HUES6 (cell line): ENCODE measurements around the gene GSG1L.
"Not testable (repeated sequence)": the region's sequence is repeated elsewhere in the genome, so short reads cannot be mapped to it uniquely, and the experiment has no call there.

Source experiments
- H3K27ac ChIP-seq: 2 replicates; pipeline ENCODE4 v1.7.0; 2013; ENCODE audit warnings: low read depth, mild to moderate bottlenecking, low read length, inconsistent platforms
- H3K27me3 ChIP-seq: 2 replicates; pipeline ENCODE4 v1.6.1; 2013; ENCODE audit warnings: low read length; ENCODE audit not compliant: control insufficient read depth, insufficient read depth
- H3K36me3 ChIP-seq: 2 replicates; pipeline ENCODE4 v1.6.1; 2013; ENCODE audit warnings: low read length; ENCODE audit not compliant: control insufficient read depth, insufficient read depth
- H3K4me1 ChIP-seq: 2 replicates; pipeline ENCODE4 v1.6.1; 2013; ENCODE audit warnings: low read length; ENCODE audit not compliant: control insufficient read depth, insufficient read depth
- H3K4me3 ChIP-seq: 2 replicates; pipeline ENCODE4 v1.5.1; 2013; ENCODE audit warnings: low read depth, low read length
- H3K9ac ChIP-seq: one replicate; pipeline ENCODE4 v1.6.1; 2013; ENCODE audit warnings: mild to moderate bottlenecking, low read length
- H3K9me3 ChIP-seq: 2 replicates; pipeline ENCODE4 v1.6.1; 2013; ENCODE audit warnings: low read depth, low read length; ENCODE audit not compliant: control insufficient read depth, insufficient read depth

The GSG1L gene

DNA sequence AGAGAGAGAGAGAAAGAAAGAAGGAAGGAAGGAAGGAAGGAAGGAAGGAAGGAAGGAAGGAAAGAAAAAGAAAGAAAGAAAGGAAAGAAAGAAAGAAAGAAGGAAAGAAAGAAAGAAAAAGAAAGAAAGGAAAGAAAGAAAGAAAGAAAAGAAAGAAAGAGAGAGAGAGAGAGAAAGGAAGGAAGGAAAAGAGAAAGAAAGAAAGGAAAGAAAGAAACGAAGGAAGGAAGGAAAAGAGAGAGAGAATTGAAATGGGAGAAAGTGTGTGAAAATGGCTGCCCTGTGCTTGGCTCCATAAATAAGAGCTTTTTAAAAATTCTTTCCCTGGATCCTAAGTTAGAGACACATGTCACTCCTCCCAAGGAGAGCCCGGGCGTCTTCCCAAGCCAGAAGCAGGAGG lies 83.8 kb downstream of the GSG1L start:
- not testable (repeated sequence) for H3K9me3 ChIP-seq, H3K27me3 ChIP-seq

GRCh38 chr16:27978876-27979275 lies 84.6 kb downstream of the GSG1L start:
- no peaks in the 10 kb centered on the region; the same call in 1 of the 2 replicates for H3K9me3 ChIP-seq
- H3K27me3 ChIP-seq = peaks cover 6% of the 10 kb centered on the region

More for the DNA sequence above, 83.8 kb downstream of the GSG1L start:
- H3K4me1 ChIP-seq, H3K27ac ChIP-seq, H3K36me3 ChIP-seq, H3K4me3 ChIP-seq, H3K9ac ChIP-seq: not testable (repeated sequence)

GRCh38 chr16:27977966-27978365 lies 85.5 kb downstream of the GSG1L start:
- Histone ChIP-seq H3K4me1 (no peaks in the 10 kb centered on the region), H3K4me3 (no peak overlapping the region), H3K9ac (no peak overlapping the region), H3K9me3 (no peaks in the 10 kb centered on the region; the same call in 1 of the 2 replicates), H3K27me3 (peaks cover 6% of the 10 kb centered on the region), H3K36me3 (no peaks in the 10 kb centered on the region), H3K27ac (no peak overlapping the region)

More at GRCh38 chr16:27978876-27979275, 84.6 kb downstream of the GSG1L start:
- no peak overlapping the region for H3K9ac ChIP-seq
- no peaks in the 10 kb centered on the region for H3K4me1 ChIP-seq
- no peak overlapping the region for H3K4me3 ChIP-seq
- H3K27ac ChIP-seq = no peak overlapping the region
- no peaks in the 10 kb centered on the region for H3K36me3 ChIP-seq

DNA sequence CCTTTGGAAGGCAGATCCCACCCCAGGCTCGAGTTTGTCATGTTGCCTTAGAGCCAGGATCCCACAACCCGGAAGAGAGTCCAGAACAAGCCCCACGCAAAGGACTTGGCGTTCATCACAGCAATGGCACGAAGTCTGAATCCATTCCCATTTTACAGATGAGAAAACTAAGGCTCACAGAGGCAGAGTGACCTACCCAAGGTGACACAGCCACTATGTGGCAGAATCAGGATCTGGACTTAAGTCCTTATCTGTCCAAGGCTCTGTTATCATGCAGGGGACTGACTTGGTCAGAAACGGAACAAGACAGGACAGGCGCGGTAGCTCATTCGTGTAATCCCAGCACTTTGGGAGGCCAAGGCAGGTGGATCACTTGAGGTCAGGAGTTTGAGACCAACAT lies 86.5 kb downstream of the GSG1L start:
- H3K27me3 ChIP-seq = peaks cover 6% of the 10 kb centered on the region
- no peak overlapping the region for H3K9ac ChIP-seq
- no peaks in the 10 kb centered on the region for H3K9me3 ChIP-seq
- no peak overlapping the region for H3K4me3 ChIP-seq
- H3K36me3 ChIP-seq = no peaks in the 10 kb centered on the region
- no peak overlapping the region for H3K27ac ChIP-seq
- 0 out of 2 replicates have a peak, but pooled peaks cover 3% of the 10 kb centered on the region for H3K4me1 ChIP-seq

- Histone ChIP-seq H3K27ac (no peak overlapping the region), H3K36me3 (no peaks in the 10 kb centered on the region), H3K4me1 (0 out of 2 replicates have a peak, but pooled peaks cover 3% of the 10 kb centered on the region), H3K27me3 (peaks cover 6% of the 10 kb centered on the region), H3K4me3 (no peak overlapping the region), H3K9ac (no peak overlapping the region), H3K9me3 (no peaks in the 10 kb centered on the region)
These were observed 88.5 kb downstream of the GSG1L start for GRCh38 chr16:27974896-27975540.

- H3K27ac ChIP-seq = no peak overlapping the region
- no peak overlapping the region for H3K9ac ChIP-seq
- no peak overlapping the region for H3K4me3 ChIP-seq
- H3K36me3 ChIP-seq = no peaks in the 10 kb centered on the region
- H3K9me3 ChIP-seq = no peaks in the 10 kb centered on the region
- H3K4me1 ChIP-seq = 0 out of 2 replicates have a peak, but pooled peaks cover 3% of the 10 kb centered on the region
- H3K27me3 ChIP-seq = peaks cover 6% of the 10 kb centered on the region
These were observed 89.8 kb downstream of the GSG1L start for GRCh38 chr16:27973678-27974077.

GRCh38 chr16:27972500-27972899 lies 91.0 kb downstream of the GSG1L start:
- no peaks in the 10 kb centered on the region for H3K36me3 ChIP-seq
- H3K9ac ChIP-seq = no peak overlapping the region

GRCh38 chr16:27969574-27969973 lies 93.9 kb downstream of the GSG1L start:
- no peak overlapping the region for H3K9ac ChIP-seq
- H3K27ac ChIP-seq = no peak overlapping the region
- H3K36me3 ChIP-seq = no peaks in the 10 kb centered on the region
- H3K4me3 ChIP-seq = no peak overlapping the region
- 0 out of 2 replicates have a peak, but pooled peaks cover 3% of the 10 kb centered on the region for H3K4me1 ChIP-seq
- H3K9me3 ChIP-seq = no peaks in the 10 kb centered on the region
- H3K27me3 ChIP-seq = no peaks in the 10 kb centered on the region

More at GRCh38 chr16:27972500-27972899, 91.0 kb downstream of the GSG1L start:
- Histone ChIP-seq H3K27me3 (peaks cover 6% of the 10 kb centered on the region), H3K4me3 (no peak overlapping the region), H3K4me1 (0 out of 2 replicates have a peak, but pooled peaks cover 3% of the 10 kb centered on the region), H3K27ac (no peak overlapping the region), H3K9me3 (no peaks in the 10 kb centered on the region)

GRCh38 chr16:27967169-27967568 lies 96.3 kb downstream of the GSG1L start:
- no peak overlapping the region for H3K27ac ChIP-seq
- H3K4me3 ChIP-seq = no peak overlapping the region
- H3K9ac ChIP-seq = no peak overlapping the region
- H3K27me3 ChIP-seq = peaks cover 3% of the 10 kb centered on the region; the same call in 1 of the 2 replicates
- no peaks in the 10 kb centered on the region for H3K36me3 ChIP-seq
- no peaks in the 10 kb centered on the region for H3K9me3 ChIP-seq
- H3K4me1 ChIP-seq = no peaks in the 10 kb centered on the region

DNA sequence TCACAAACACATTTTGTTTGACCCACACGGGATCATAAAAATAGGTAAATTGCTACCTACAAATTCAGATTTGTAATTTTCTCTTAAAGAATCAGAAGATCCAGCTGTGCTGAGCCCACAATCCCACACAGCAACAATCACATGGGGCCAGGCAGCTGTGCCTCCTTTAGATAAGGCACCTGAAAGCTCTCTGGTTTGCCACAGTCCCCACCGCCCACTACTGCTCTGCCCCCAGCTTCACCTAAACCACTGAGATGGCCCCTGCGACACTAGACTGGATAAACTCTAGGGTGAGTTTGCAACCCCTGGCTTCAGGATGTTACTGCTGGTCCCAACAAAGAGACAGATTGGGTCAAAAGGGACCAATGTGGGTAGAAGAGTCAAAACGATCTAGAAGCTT lies 96.8 kb downstream of the GSG1L start:
- no peaks in the 10 kb centered on the region for H3K4me1 ChIP-seq
- H3K27ac ChIP-seq = no peak overlapping the region
- peaks cover 3% of the 10 kb centered on the region; the same call in 1 of the 2 replicates for H3K27me3 ChIP-seq
- no peaks in the 10 kb centered on the region for H3K9me3 ChIP-seq
- no peak overlapping the region for H3K4me3 ChIP-seq
- no peaks in the 10 kb centered on the region for H3K36me3 ChIP-seq
- H3K9ac ChIP-seq = no peak overlapping the region

DNA sequence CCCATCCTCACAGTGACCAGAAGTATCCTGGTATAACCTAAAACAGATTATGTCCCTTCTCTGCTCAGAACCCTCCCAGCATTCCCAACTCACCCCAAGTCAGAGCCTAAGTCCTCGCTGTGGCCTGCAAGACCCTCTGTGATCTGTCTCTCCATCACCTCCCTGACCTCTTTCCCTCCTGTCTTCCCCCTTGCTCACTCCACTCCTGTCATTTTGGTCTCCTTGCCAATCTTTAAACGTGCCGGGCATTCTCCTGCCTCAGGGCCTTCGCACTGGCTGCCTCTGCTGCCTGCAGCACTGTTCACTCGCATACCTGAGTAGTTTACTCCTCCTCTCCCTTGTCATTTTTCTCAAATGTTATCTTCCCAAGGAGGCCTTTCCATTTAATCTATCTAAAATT lies 97.7 kb downstream of the GSG1L start:
- Histone ChIP-seq H3K9me3 (no peaks in the 10 kb centered on the region), H3K27me3 (peaks cover 3% of the 10 kb centered on the region; the same call in 1 of the 2 replicates), H3K4me1 (no peaks in the 10 kb centered on the region), H3K36me3 (no peaks in the 10 kb centered on the region), H3K9ac (no peak overlapping the region), H3K27ac (no peak overlapping the region), H3K4me3 (no peak overlapping the region)
